DMS53 treated with DMSO at 0.1 percent for 48 hours (cell line): ENCODE results near the gene SUMO3.

ENCODE experiments used
- DNase-seq: peaks from one replicate; lab custom pipeline; 2025; ENCODE audit not compliant: unreplicated experiment; lab: John Stamatoyannopoulos, UW

The SUMO3 gene

DNA sequence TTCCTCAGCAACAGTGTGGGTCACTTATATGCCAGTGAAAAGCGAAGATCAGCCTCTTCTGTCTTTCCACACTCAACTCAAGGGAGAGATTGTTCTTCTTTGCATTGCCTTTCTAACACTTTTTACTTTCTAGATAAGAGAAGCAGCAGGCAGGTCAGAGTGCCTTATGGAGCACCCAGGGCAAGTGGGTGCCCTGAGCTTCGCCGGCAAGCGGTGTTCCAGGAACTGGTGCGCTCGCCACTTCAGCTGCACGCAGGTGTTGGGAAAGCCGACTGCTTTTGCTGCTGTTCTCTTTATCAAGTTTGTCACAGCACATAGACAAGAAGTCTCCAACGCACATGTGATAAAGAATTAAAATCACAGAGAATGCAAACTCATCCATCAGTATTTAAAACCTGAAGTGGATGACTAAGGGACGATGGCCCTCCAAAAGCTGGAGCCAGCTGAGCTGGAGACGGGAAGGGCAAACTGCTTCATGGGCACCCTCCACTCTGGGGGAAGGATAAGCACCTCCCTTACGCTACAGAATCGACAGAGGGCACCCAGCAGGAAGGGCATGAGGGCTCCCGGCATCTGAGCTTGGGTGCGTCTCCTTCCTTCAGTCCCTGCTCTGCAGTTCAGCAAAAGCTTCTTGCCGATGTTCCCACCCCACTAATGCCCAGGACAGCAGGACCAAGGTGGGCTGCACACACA, 36.9 kb downstream of the SUMO3 start:
- no peak for DNase-seq

DNA sequence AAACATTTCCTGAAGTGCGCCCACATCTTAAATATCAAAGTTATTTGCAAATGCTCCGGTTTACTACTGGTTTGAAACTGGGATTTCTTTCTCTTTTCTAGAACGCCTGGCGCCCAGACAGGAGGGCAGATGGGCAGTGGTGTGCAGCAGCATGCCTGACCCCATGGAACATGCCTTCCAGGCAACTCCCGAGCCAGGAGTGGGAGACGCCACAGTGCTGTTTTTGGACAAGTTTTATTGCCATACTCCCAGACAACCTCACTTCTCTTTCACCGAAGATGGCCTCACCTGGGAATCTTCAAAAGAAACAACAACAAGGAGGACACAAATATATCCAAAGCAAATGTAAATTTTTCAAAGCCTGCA, 37.7 kb downstream of the SUMO3 start:
- DNase-seq, result no peak

DNA sequence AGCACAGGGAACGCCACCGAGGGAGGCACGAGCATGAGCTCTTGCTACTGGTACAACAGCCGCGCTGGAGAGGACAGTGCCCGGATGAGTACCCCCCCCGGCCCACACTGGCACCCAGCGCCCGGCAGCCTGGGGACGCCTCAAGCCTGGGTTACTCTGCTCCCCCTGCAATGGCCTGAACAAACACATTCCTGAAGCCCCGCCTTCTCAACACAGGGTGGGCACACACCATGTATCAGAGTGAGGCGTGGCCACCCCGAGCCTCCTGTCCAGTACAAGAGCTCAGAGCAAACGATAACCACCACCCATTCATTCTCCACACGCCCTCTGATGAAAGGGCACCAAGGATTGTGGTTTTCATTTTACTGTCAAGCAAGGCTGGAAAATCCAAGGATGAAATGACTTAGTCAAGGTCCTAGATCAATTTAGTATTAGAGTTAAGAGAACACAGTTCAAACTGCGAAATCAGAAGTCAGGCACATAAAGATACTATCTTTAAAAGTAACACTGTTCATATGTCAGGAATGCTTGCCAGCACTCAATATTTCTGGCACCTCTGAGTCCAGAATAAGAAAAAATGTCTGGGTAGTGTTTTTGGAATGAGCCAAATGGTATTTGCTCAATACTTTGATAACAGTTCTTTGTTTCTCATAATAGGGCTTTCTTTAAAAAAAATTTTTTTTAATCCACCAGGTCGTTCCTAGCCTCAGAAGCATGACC, 38.3 kb downstream of the SUMO3 start:
- DNase-seq, result no peak

DNA sequence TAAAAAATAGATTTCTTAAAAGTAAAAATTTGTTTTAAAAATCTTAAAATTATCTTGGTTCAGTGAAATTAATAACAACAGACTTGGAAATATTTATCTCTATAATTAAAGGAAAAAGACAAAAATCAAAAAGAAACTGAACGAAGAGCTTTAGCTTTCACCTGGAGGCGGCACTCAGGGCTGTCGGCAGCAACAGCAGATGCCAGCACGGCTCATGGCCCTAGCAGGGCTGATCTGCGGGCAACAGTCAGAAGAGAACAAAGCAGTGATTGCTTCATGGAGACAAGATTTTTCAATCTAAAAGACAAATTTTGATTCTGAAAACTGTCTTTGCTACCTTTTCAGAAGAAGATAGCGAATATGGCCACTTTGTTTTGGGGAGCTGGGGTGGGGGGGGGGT, 38.9 kb downstream of the SUMO3 start:
- DNase-seq, result no peak

DNA sequence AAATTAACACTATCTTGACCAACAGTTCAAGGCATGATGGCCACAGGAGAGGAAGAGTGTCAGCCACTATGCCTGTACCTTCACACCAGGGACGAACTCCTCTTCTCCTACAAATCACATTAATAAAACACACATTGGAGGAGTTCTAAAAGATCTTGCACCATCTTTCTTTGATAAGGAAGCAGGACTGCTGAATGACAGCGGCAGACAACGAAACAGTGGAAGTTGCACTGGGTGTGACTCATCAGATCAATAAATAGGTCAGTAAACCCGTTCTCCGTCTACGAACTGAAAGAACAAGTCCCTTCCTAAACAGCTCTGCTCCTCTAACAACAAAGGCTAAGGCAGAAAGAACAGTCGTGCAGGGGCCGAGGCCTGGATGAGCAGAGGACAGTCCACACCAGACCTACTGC, 39.4 kb downstream of the SUMO3 start:
- peak; percentile 41 for DNase-seq

DNA sequence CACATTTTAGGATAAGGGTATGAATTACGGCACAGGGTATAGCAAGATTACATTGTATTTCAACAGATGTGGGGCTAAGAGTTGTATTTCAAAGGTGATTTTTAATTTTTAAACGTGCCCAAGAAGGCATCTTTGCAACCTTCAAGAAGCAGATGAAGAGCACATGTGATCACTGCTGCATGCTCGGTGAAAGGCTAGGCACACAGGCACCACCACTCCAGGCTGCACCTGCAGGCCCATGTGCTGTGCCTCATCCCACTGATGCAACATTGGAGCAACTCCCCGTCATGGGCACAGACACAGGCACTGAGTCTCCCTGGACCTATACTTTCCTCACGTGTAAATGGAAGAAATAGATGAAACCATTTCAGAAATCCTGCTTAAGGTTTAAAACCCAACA, 39.8 kb downstream of the SUMO3 start:
- peak; percentile 49 for DNase-seq

DNA sequence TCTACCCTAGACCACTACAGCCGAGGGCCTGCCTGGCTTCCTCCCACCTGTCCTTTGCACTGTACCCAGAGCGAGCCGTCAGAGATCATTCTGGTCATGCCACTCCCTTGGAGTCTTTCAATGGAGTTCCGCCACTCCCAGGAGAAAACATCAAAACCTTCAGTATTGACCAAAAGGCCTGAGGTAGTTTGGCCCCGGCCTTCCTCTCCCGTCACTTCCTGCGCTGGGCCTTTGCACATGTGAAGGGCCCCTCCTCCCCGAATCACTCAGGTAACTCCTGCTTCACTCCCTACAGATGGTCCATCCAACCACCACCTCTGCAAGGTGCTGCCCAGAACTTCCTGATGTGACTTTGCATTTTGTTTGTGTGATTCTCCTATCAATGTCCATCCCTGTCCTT, 42.9 kb downstream of the SUMO3 start:
- no peak for DNase-seq

DNA sequence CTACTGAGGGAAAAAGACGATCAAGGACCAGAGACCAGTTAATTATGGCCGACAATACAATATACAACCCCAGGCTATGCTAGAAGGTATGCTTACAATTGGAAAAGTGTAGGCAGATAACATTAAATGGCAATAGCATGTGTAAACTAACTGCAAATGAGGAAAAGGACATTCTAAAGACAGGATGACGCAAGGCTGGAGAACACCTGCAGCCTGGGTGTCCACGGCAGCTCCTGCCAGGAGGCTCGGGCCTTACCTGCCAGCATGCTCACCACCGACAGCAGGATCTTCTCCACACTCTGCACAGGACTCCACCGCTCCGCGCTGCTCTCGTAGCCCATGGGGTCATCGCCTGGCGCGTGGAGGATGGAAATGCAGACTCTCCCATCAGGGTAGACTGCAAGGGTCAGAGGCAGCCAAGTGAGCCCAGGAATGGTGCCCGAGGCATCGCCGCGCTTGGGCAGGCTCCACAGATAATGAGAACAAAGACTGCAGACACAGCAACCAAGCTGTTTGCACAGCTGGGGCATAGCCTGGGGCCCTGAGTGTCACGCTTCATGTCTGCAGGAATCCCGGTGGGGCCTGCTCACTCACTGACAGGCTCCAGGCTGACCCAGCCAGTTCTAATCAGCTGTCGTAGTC, 44.5 kb downstream of the SUMO3 start:
- DNase-seq, result peak; percentile 80

DNA sequence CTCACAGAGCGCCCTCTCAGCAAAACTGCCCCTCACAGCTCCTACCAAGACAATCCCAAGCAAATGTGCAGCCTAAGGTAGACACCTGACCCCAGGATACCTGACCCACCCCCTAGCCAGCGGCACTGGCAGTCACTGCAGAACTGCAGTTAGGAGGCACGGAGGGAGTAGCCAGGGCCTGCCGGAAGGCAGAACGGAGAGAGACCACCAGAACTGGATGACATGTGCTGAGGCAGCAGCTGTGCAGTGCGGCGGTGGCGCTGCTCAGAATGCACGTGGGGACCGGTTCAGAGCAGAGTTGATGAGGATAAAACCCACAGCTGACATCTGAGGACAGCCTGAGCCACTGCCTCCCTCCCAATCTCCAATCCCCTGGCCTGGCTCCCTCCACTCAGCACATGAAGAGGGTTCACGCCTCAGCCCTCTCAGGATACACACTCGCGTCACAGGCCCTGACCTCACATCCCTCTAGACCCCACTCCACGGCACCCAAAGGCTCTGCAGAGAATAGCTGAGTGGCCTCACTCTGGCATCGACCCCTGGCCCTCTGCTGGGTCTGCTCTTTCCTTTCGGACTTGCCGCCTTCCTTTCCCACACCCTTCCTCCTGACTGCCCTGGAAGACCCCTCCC, 45.9 kb downstream of the SUMO3 start:
- no peak for DNase-seq

DNA sequence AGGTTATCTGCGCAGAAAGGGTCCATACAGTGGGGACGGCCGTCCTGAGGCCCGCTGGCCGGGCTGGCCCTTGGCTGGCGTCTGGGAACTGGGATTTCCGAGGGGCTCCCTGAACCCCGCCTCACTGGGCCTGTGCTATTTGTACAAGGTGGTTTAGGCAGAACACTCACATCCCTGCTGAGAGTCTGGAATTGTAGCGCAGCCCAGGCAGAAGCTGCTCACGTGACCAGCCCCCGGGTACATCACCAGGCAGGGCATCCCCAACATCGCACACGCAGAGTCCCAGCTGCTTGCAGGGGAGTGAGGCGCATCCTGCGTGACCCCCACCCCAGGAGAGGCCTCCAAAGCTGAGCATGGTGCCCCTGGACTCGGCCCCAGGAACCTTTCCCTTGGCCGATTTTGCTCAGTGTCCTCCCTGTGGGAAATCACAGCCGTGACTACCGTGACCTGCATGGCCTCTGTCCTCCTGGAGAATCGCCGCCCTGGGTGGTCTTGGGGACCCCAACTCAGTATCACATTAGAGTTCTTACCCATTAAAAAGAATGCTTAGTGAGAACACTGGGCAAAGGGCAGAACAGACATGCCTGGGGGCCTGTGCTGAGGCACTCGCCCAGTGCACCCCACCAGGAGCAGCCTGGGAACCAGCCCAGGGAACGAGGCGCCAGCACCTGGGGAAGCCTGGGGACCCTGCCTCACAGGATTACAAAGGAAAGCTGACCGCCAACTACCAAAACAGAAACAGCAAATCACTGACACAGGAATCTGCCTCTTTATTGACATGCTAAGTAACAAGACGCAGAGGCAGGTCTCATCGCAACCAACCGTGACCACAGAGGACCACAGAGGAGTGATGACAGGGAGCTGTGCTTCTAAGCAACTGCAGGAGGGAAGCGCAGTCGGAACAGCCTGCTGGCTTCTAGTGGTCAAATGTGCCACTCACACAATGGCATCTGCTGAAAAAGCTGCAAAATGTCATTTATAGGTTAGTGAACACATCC, 49.7 kb downstream of the SUMO3 start:
- DNase-seq, result no peak

DNA sequence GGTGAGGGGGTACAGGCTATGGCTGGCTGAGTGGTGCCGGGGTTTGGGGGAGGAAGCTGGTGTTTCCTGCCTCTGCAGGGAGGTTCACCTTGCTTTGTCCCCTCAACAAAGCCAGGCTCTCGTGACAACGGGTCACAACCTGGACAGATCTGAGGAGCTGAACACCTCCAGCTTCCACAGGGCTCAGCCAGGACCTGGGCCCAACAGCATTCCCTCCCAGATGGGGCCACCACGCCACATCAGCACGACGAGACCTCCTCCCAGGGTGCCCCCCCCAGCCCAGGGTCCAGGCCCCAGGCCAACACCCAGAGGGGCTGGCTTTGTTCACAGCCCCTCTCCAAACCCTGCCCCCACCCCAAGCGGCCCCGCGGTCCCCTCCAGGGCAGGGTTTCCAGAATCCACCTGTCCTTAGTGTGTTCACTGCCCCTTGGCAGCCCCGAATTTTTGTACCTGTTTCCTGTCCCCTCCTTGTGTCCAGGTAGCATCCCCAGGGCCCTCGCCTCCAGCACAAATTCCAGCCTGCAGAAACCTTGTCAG, 51.0 kb downstream of the SUMO3 start:
- DNase-seq, result no peak

DNA sequence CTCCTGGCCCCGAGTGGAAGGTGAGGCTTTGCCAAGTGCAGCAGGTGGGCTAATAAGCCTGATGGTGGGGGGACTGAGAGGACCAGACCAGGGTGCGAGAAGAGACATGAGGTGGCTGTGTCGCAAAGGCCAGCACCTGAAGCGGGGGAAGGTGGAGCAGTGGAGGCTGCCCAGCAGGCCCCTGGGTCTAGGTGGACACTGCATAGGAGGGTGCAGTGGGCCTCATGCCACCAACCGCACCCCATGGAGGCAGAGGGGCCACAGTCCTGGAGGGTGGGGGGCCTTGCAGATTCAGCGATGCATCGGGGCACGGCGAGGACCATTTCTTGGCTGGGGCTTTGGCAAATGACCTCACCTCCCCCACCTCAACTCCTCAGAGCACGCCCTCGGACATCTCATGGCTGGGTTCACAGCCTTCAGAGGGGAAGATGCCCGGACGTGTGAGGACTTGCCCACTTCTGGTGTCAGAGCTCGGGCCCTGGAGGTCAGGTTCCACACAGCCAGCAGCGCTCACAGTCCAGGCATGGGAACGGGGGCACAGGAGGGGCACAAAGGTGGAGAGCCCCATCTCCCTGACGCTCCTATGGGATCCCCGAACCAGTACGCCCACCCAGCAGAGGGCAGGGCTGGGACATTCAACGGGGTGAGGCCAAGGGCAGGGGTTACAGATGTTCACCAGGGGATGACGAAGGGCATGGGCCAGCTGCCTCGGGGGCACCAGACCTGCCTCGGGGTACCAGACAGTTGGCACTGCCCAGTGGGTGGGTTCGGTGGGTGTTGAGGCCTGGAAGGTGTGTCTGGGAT, 51.6 kb downstream of the SUMO3 start:
- DNase-seq, result no peak

DNA sequence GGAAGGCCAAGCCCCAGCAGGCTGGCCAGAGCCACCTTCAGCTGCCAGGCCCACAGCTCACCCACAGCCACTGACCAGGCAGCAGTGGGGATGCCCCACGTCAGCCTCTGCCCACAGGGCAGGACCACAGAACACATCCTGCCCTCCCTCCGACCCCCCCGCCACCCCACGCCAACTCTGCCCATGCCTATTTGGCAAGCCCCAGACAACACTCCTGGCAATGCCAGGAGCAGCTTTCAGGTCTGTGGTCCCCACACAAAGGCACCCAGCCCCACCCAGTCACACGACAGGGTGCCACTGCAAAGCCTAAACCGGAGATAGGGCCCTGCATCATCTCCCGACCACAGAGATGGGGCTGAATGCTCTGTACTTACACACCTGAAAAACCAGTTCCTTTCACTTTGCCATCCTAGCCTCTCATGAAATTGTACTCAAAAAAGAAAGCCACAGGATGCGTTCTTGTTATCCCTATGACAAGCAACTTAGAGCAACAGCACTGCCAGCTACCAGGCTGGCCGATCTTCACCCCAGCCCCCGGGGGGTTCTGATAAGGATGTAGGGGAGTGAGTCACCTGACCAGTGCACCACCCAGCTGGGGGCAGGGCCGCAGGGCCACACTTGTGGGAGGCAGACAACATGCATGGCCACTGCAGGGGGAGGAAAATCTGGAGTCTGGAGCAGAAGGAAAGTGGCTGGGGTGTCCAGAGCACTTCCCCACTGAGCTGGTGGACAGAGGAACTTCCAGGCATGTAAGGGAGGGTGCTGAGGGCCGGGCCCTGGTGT, 52.4 kb downstream of the SUMO3 start:
- peak; percentile 63 for DNase-seq

DNA sequence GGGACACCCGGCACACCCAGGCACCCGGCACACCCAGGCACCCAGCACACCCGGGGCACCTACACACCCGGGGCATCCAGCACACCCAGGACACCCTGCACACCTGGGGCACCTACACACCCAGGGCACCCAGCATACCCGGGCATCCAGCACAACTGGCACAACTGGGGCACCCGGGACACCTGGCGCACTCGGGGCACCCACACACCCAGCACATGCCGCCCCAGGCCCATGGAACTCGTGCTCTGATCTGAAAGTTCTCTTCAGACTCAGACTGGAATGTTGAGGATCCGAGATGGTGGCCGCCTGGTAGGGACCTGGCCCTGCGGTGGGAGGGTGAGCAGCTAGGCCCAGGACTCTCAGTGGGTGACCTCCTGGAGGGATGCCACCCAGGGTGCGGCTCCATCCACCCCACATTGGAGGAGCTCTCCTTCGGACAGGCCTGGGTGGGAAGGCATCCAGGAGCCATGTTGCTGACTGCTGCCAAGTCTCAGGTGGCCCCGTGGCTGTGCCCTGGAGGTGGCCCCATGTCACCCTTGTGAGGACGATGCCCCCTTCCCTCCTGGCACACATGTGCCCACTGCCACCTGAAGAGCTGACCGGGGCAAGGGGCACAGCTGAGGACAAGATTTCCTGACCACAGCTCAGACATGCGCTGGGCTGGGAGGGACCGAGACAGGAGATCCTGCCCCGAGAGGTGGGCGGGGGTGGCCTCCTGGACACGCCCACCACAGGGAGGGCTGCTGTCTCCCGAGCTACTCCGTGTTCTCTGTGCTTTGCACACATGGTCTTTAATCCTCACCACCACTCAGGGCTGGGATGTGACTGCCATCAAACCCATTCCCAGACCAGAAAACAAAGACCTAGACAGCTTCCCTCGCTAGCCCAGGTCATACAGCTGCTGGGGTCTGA, 53.3 kb downstream of the SUMO3 start:
- DNase-seq, result no peak

DNA sequence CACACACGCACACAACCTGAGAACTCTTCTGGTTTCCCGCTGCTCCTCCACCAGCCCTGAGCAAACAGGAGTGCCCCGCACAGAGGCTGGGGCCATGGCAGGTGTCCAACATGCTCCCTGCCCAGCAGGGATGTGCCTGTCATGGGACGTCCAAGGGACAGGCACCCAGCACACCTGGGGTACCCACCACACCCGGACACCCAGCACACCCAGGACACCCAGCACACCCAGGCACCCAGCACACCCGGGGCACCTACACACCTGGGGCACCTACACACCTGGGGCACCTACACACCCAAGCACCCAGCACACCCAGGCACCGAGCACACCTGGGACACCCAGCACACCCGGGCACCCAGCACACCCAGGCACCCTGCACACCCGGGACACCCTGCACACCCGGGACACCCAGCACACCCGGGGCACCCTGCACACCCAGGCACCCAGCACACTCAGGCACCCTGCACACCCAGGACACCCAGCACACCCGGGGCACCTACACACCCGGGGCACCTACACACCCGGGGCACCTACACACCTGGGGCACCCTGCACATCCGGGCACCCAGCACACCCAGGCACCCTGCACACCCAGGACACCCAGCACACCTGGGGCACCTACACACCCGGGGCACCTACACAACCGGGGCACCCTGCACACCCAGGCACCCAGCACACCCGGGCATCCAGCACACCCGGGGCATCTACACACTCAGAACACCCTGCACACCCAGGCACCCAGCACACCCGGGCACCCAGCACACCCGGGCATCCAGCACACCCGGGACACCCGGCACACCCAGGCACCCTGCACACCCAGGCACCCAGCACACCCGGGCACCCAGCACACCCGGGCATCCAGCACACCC, 54.2 kb downstream of the SUMO3 start:
- DNase-seq, result no peak

DNA sequence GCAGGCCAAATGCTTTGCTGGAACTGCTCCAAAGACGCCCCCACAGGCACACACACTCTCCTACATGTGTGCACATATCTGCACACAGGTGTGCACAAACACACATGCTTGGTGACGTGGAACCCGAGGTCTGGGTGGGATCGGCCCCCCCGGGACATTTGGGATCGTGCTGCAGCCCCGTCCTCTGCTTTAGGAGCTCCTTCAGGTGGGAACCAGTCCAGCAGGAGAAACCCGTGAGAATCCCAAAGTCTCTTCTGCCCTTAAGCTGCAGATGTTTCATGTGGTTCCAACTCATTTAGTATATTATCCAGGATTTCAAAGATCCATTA, 54.8 kb downstream of the SUMO3 start:
- DNase-seq, result no peak
